Astrocyte (in vitro differentiated cells and primary cell): ENCODE measurements around the gene KRT86.

Experiments used
- CTCF ChIP-seq: IDR thresholded peaks from 2 replicates; pipeline ENCODE4 v1.5.1; 2011; ENCODE audit warnings: low read depth, mild to moderate bottlenecking, inconsistent platforms, low read length, moderate library complexity; ENCODE audit not compliant: insufficient read depth
- EZH2 ChIP-seq: IDR thresholded peaks from 2 replicates; pipeline ENCODE4 v1.6.1; 2012; ENCODE audit warnings: mild to moderate bottlenecking, low read length, inconsistent platforms; ENCODE audit not compliant: insufficient read depth

GRCh38 chr12:52244615-52244994 is 29.8 kb upstream of the KRT86 start:
- TF ChIP-seq CTCF (no peak), EZH2 (no peak)
